Measurements from ENCODE around the gene ATP11B.

Gene ATP11B

GRCh38 chr3:182909318-182910040 lies 116.2 kb downstream of the ATP11B start:
- Mint-ChIP-seq H3K27ac (ENCODE audit: low read depth) (no peak overlapping the region), H3K4me1 (peaks cover 43% of the 10 kb centered on the region), H3K4me3 (no peak overlapping the region), H3K9me3 (no peaks in the 10 kb centered on the region), H3K36me3 (ENCODE audit: insufficient read depth) (peaks cover 19% of the 10 kb centered on the region), H3K27me3 (no peaks in the 10 kb centered on the region)
- DNase-seq (ENCODE audit: low spot score in 2 of 2) (no peak), ATAC-seq (replicated peaks; ENCODE audit: extremely low read depth, poor library complexity, severe bottlenecking) (no peak)

- peaks cover 48% of the 10 kb centered on the region for H3K4me1 Mint-ChIP-seq
- H3K9me3 Mint-ChIP-seq: no peaks in the 10 kb centered on the region
- DNase-seq (ENCODE audit: low spot score in 2 of 2): no peak
- H3K4me3 Mint-ChIP-seq: peak overlapping the region; percentile 17
- peaks cover 13% of the 10 kb centered on the region for H3K36me3 Mint-ChIP-seq (ENCODE audit: insufficient read depth)
- peak overlapping the region; percentile 70 for H3K27ac Mint-ChIP-seq (ENCODE audit: low read depth)
- H3K27me3 Mint-ChIP-seq: no peaks in the 10 kb centered on the region
- ATAC-seq (replicated peaks; ENCODE audit: extremely low read depth, poor library complexity, severe bottlenecking): no peak
These were observed 117.9 kb downstream of the ATP11B start for GRCh38 chr3:182910936-182911781.

- Mint-ChIP-seq H3K4me3 (peak overlapping the region; percentile 17), H3K36me3 (ENCODE audit: insufficient read depth) (peaks cover 9% of the 10 kb centered on the region), H3K27me3 (no peaks in the 10 kb centered on the region), H3K4me1 (peaks cover 48% of the 10 kb centered on the region), H3K27ac (ENCODE audit: low read depth) (no peak overlapping the region), H3K9me3 (no peaks in the 10 kb centered on the region)
- no peak for DNase-seq (ENCODE audit: low spot score in 2 of 2)
- ATAC-seq (replicated peaks; ENCODE audit: extremely low read depth, poor library complexity, severe bottlenecking): no peak
These were observed 118.4 kb downstream of the ATP11B start for GRCh38 chr3:182911782-182912111.

DNA sequence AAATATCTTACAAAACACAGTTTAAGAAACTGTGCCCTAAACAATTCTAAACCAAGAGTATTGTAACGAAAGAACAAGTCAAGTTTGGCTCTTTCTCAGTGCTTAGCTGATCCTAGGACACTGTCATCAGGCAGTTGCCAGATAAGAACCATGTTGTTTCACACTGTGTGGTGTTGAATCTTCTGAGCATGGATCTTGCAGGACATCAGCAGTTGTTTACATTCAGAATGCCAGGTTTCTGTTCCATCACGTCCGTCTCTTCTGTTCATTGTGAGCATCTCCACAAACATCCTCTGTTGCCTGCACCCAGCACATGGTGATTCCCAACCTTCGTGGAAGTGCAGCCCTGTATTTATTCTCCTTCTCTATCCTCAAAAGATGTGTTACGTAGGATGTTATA lies 119.2 kb downstream of the ATP11B start:
- Mint-ChIP-seq H3K27me3 (no peaks in the 10 kb centered on the region), H3K4me1 (peaks cover 48% of the 10 kb centered on the region), H3K9me3 (no peaks in the 10 kb centered on the region)

GRCh38 chr3:182913889-182914288 lies 120.6 kb downstream of the ATP11B start:
- ATAC-seq (replicated peaks; ENCODE audit: extremely low read depth, poor library complexity, severe bottlenecking) (peak; percentile 87), DNase-seq (ENCODE audit: low spot score in 2 of 2) (no peak)
- Mint-ChIP-seq H3K36me3 (ENCODE audit: insufficient read depth) (peaks cover 6% of the 10 kb centered on the region), H3K27ac (ENCODE audit: low read depth) (peak overlapping the region; percentile 76), H3K4me3 (peak overlapping the region; percentile 57), H3K9me3 (no peaks in the 10 kb centered on the region), H3K4me1 (peaks cover 48% of the 10 kb centered on the region), H3K27me3 (no peaks in the 10 kb centered on the region)

More for the DNA sequence above, 119.2 kb downstream of the ATP11B start:
- Mint-ChIP-seq H3K27ac (ENCODE audit: low read depth) (no peak overlapping the region), H3K36me3 (ENCODE audit: insufficient read depth) (peaks cover 7% of the 10 kb centered on the region), H3K4me3 (no peak overlapping the region)
- ATAC-seq (replicated peaks; ENCODE audit: extremely low read depth, poor library complexity, severe bottlenecking): no peak
- no peak for DNase-seq (ENCODE audit: low spot score in 2 of 2)

GRCh38 chr3:182914341-182914740 lies 121.0 kb downstream of the ATP11B start:
- no peaks in the 10 kb centered on the region for H3K9me3 Mint-ChIP-seq
- peaks cover 6% of the 10 kb centered on the region for H3K36me3 Mint-ChIP-seq (ENCODE audit: insufficient read depth)
- peak overlapping the region; percentile 76 for H3K27ac Mint-ChIP-seq (ENCODE audit: low read depth)
- H3K27me3 Mint-ChIP-seq: no peaks in the 10 kb centered on the region
- ATAC-seq (replicated peaks; ENCODE audit: extremely low read depth, poor library complexity, severe bottlenecking) (no peak), DNase-seq (ENCODE audit: low spot score in 2 of 2) (no peak)
- H3K4me3 Mint-ChIP-seq: peak overlapping the region; percentile 57
- H3K4me1 Mint-ChIP-seq: peaks cover 48% of the 10 kb centered on the region

- Mint-ChIP-seq H3K4me3 (no peak overlapping the region), H3K27ac (ENCODE audit: low read depth) (no peak overlapping the region), H3K27me3 (no peaks in the 10 kb centered on the region), H3K36me3 (ENCODE audit: insufficient read depth) (peaks cover 5% of the 10 kb centered on the region), H3K9me3 (no peaks in the 10 kb centered on the region), H3K4me1 (peaks cover 29% of the 10 kb centered on the region)
- DNase-seq (ENCODE audit: low spot score in 2 of 2) (no peak), ATAC-seq (replicated peaks; ENCODE audit: extremely low read depth, poor library complexity, severe bottlenecking) (no peak)
These were observed 123.8 kb downstream of the ATP11B start for GRCh38 chr3:182917134-182917533.

DNA sequence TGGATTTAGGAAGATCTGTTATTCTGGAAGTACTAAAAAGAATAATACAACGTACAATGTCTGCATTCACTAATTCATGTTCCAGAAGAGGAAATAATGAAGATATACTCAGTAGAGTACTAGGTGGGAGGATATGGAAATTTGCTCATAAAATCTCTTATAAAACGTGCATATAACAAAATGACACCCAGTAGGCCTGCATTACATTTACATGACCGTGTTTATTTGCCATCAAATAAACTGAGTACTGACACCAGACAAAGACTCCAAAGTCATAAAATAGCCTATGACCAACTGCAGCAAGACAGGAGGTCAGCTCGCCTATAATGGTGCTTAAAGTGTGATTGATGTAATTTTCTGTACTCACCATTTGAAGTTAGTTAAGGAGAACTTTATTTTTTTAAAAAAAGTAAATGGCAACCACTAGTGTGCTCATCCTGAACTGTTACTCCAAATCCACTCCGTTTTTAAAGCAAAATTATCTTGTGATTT lies 126.6 kb downstream of the ATP11B start:
- no peak for ATAC-seq (replicated peaks; ENCODE audit: extremely low read depth, poor library complexity, severe bottlenecking)
- Mint-ChIP-seq H3K36me3 (ENCODE audit: insufficient read depth) (peaks cover 17% of the 10 kb centered on the region), H3K4me3 (no peak overlapping the region), H3K27me3 (no peaks in the 10 kb centered on the region), H3K9me3 (no peaks in the 10 kb centered on the region), H3K27ac (ENCODE audit: low read depth) (no peak overlapping the region), H3K4me1 (peaks cover 2% of the 10 kb centered on the region)
- no peak for DNase-seq (ENCODE audit: low spot score in 2 of 2)

DNA sequence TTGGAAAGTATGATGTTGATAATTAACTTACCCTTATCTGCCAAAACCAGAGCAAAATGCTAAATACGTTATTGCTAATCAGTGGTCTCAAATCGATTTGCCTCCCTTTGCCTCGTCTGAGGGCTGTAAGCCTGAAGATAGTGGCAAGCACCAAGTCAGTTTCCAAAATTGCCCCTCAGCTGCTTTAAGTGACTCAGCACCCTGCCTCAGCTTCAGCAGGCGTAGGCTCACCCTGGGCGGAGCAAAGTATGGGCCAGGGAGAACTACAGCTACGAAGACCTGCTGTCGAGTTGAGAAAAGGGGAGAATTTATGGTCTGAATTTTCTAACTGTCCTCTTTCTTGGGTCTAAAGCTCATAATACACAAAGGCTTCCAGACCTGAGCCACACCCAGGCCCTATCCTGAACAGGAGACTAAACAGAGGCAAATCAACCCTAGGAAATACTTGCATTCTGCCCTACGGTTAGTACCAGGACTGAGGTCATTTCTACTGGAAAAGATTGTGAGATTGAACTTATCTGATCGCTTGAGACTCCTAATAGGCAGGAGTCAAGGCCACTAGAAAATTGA lies 127.3 kb downstream of the ATP11B start:
- H3K36me3 Mint-ChIP-seq (ENCODE audit: insufficient read depth): peaks cover 20% of the 10 kb centered on the region
- H3K9me3 Mint-ChIP-seq: no peaks in the 10 kb centered on the region
- no peaks in the 10 kb centered on the region for H3K27me3 Mint-ChIP-seq
- H3K4me3 Mint-ChIP-seq: no peak overlapping the region
- ATAC-seq (replicated peaks; ENCODE audit: extremely low read depth, poor library complexity, severe bottlenecking) (no peak), DNase-seq (ENCODE audit: low spot score in 2 of 2) (no peak)
- H3K27ac Mint-ChIP-seq (ENCODE audit: low read depth): no peak overlapping the region
- H3K4me1 Mint-ChIP-seq: peaks cover 5% of the 10 kb centered on the region

DNA sequence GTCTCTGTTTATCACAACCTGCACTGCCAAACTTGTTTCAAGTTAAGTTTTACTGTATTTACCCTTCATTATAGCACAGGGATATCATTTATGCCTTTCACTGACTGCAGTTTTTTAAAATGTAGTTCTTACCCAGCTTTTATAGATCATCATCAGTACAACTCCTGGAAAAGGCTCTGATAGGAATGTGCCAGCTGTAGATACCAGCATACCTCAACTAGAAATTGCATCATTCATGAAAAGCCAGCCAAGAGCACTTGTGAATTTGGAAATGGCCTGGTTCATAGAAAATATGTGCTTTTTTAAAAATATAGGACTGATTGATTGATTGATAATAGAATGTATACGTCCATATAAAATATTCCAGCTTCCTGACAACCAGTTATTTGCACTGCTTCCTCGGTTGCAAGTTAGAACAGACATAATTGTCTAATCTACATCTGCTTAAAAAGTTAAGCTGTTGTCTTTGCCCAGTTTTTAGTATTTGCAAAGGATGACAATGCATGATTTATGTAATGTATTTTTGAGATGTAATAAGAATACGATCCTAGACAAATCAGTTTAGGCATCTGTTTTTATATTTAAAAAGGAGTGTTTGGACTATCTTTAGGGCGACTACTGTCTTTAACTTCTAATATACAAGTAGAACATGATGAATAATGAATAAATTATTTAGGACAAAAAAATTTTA lies 128.5 kb downstream of the ATP11B start:
- H3K27me3 Mint-ChIP-seq: no peaks in the 10 kb centered on the region
- H3K4me1 Mint-ChIP-seq: peaks cover 13% of the 10 kb centered on the region
- H3K4me3 Mint-ChIP-seq: no peak overlapping the region
- DNase-seq (ENCODE audit: low spot score in 2 of 2) (no peak), ATAC-seq (replicated peaks; ENCODE audit: extremely low read depth, poor library complexity, severe bottlenecking) (no peak)
- no peaks in the 10 kb centered on the region for H3K9me3 Mint-ChIP-seq
- no peak overlapping the region for H3K27ac Mint-ChIP-seq (ENCODE audit: low read depth)
- H3K36me3 Mint-ChIP-seq (ENCODE audit: insufficient read depth): peaks cover 21% of the 10 kb centered on the region

DNA sequence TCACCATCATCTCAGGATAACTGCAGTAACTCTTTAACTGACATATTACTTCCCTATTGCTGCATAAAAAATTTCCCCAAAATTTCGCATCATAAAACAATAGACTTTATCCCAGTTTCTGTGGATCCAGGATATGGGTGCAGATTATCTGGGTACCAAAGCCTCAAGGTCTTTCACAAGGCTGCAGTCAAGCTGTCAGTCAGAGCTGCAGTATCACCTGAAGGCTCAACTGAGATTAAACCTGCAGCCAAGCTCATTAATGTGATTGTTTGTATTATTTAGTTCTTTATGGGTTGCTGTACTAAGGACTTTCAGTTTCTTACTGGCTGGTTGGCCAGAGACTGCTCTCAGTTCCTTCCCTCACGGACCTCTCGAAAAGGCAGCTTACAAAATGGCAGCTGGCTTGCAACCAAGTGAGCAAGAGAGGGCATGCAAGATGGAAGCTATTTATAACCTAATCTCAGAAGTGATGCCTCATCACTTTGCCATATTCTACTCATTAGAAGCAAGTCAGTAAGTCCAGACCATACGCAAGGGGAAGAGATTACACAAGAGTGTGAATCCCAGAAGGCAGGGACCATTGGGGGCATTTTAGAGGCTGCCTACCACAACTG lies 132.1 kb downstream of the ATP11B start:
- H3K4me1 Mint-ChIP-seq: peaks cover 23% of the 10 kb centered on the region
- H3K9me3 Mint-ChIP-seq: peaks cover 4% of the 10 kb centered on the region
- H3K27me3 Mint-ChIP-seq: no peaks in the 10 kb centered on the region
- no peak overlapping the region for H3K4me3 Mint-ChIP-seq
- DNase-seq (ENCODE audit: low spot score in 2 of 2): no peak
- ATAC-seq (replicated peaks; ENCODE audit: extremely low read depth, poor library complexity, severe bottlenecking): no peak
- H3K27ac Mint-ChIP-seq (ENCODE audit: low read depth): no peak overlapping the region
- H3K36me3 Mint-ChIP-seq (ENCODE audit: insufficient read depth): peaks cover 19% of the 10 kb centered on the region

DNA sequence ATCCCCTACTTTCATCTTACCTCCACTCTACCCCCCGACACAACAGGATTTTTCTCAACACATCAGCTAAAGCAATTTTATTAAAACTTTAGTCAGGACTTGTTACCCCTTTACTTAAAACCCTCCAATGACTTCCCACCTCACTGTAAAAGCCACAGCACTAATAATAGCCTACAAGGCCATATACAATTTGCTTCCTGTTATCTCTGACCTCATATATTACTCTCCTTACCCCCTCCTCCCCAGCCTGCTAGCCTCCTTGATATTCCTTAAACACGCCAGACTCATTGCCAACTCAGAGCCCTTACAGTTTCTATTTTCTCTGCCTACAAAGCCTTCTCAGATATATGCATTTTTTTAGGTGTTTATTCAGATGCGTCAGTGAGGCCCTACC lies 132.6 kb downstream of the ATP11B start:
- H3K9me3 Mint-ChIP-seq: peaks cover 5% of the 10 kb centered on the region
- H3K4me1 Mint-ChIP-seq: peaks cover 23% of the 10 kb centered on the region
- H3K36me3 Mint-ChIP-seq (ENCODE audit: insufficient read depth): peaks cover 18% of the 10 kb centered on the region
- no peak overlapping the region for H3K27ac Mint-ChIP-seq (ENCODE audit: low read depth)
- no peaks in the 10 kb centered on the region for H3K27me3 Mint-ChIP-seq
- DNase-seq (ENCODE audit: low spot score in 2 of 2) (no peak), ATAC-seq (replicated peaks; ENCODE audit: extremely low read depth, poor library complexity, severe bottlenecking) (no peak)
- H3K4me3 Mint-ChIP-seq: no peak overlapping the region
